ENCODE data around the gene COMMD1.
"Not testable (repeated sequence)": the region's sequence is repeated elsewhere in the genome, so short reads cannot be mapped to it uniquely, and the experiment has no call there.

The COMMD1 gene

GRCh38 chr2:62143696-62144095 is 238.2 kb downstream of the COMMD1 start:
- no peak for DNase-seq

DNA sequence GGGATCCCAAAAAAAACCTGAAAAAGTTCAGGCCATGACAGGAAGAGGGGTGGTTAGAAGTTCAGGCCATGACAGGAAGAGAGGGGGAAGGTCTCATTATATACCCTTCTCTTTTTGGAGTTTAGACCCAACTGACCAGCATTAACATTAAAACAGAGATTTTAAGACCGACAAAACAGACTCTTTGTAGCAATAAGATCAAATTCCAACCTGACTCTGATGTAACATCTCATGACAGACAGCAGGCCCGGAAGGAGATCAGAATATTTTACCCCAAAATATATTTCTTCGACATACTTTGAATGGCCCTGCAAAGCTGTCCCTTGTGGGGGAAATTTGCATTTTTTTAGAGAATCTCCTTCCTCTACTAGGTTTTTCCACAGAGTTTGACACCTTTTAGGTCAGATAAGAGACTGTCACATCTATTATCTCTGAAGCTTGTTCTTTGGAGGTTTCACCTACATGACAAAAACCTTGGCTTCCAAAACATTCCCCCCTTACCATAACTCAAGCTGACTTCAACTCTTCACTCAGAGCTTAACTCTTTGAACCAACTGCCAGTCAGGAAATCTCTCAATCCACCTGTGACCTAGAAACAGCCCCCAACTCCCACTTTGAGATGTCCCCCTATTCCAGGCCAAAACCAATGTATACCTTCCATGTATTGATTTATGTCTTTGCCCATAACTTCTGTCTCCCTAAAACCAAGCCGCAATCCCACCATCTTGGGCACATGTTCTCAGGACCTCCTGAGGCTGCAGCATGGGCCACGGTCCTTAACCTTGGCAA is 239.4 kb downstream of the COMMD1 start:
- no peak for DNase-seq

DNA sequence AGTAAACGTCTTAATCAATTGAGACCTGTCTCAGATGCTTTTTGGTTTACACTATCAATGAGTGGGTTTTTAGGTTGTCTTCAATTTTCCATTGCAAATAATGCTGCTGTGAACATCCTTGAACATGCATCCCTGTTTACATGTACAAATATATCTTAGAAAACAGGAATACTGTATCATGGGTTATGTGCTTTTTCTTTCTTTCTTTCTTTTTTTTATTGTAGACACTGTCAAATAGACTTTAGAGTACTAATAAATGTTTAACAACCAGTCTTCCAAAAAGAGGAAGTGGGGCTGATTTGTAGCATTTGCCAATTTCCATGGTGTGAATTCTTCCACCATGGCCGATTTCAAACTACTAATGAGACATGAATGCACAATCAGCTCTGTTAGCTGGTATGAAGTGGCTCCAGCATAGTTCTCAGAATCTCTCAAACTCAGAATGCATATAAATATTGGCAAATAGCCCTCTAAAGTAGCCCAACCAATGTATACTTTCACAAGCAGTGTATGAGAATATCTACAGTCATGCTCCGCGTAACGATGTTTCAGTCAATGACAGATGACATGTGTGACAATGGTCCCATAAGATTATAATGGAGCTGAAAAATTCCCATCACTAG is 240.1 kb downstream of the COMMD1 start:
- no peak for DNase-seq

DNA sequence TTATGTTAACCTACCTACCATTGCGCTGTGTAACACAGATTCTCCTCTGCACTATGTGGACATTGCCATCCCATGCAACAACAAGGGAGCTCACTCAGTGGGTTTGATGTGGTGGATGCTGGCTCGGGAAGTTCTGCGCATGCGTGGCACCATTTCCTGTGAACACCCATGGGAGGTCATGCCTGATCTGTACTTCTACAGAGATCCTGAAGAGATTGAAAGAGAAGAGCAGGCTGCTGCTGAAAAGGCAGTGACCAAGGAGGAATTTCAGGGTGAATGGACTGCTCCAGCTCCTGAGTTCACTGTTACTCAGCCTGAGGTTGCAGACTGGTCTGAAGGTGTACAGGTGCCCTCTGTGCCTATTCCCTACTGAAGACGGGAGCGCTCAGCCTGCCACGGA is 241.3 kb downstream of the COMMD1 start:
- not testable (repeated sequence) for DNase-seq

DNA sequence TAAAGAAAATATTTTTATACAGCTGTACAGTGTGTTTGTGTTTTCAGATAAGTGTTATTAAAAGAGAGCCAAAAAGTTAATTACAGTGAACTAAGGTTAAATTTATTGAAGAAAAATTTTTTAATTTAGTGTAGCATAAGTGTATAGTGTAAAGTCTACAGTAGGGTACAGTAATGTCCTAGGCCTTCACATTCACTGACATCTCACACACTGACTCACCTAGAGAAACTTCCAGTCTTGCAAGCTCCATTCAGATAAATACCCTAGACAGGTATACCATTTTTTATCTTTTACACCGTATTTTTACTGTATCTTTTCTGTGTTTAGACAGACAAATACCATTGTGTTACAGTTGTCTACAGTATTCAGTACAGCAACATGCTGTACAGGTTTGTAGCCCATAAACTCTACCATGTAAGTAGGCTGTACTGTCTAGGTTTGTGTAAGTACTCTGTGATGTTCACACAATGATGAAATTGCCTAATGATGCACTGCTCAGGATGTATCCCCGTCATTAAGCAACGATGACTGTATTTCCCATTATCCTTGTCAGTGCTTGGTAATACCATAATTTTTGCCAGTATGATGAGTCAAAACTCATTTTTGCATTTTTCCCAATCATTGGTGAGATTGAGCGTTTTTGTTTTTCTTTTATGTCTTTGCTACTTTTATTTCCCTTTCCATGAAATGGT is 242.3 kb downstream of the COMMD1 start:
- DNase-seq: no peak

DNA sequence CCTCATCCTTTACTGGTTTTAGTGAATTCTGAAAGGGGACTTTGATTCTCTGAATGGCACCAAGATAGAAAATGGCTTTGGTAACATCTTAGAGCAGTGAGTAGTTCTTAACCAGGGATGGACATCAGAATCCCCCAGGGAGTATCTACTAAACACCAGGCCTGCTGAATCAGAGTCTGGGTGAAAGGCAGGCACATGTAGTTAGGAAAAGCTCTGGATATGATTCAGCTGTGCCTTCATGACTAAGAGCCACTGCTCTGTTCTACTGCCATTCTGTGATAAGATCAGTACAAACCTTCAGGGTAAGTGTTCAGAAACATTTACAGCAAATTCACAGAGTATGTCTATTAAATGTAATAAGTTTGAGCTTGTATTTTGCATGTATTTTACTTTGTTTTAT is 244.2 kb downstream of the COMMD1 start:
- no peak for DNase-seq

- DNase-seq: no peak
Observed at GRCh38 chr2:62150597-62151305, 245.3 kb downstream of the COMMD1 start.

- DNase-seq: no peak
Observed at GRCh38 chr2:62151306-62151638, 245.8 kb downstream of the COMMD1 start.

GRCh38 chr2:62152000-62152399 is 246.5 kb downstream of the COMMD1 start:
- no peak for DNase-seq

- DNase-seq: no peak
Observed at GRCh38 chr2:62156861-62157496, 251.5 kb downstream of the COMMD1 start.

GRCh38 chr2:62158444-62159121 is 253.1 kb downstream of the COMMD1 start:
- DNase-seq: no peak

- not testable (repeated sequence) for DNase-seq
Observed at GRCh38 chr2:62160691-62161090, 255.2 kb downstream of the COMMD1 start.

GRCh38 chr2:62163106-62163831 is 257.8 kb downstream of the COMMD1 start:
- peak; percentile 75 for DNase-seq

DNA sequence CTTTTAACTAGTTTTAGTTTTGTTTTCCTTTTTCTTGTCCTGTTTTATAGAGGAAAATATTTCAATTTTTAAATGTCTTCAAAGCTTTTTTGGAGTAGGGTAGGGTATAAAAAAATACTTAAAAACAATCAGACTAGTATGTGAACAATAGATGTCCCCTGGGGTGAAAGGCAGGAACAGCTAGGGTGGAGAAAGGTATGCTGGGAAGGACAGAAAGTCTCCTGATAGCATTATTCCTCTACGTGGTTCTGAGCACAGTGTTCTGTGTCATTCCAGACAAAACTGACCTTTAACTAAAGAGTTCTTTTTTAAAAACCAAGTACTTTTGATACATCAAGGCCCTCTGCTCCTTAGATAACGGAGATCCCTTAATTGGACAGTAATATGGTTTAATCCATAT is 258.4 kb downstream of the COMMD1 start:
- no peak for DNase-seq

DNA sequence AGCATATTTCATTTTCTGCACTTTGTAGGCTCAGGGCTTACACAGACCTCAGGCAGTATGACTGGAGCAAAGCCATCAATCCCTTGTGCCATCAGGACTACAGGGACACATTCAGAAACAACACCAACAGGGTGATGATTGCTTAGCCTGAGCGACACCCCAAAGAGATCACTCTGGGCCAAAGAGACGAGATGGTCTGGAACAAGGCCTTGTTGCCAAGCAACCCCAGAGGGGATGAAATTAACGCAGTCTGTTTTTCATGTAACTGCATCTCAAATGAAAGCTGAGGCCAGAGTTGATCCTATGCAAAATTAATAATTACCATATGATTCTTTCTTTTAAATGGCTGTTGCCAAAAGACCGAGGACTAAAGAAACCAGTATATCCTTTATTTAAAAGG is 270.3 kb downstream of the COMMD1 start:
- DNase-seq: no peak

DNA sequence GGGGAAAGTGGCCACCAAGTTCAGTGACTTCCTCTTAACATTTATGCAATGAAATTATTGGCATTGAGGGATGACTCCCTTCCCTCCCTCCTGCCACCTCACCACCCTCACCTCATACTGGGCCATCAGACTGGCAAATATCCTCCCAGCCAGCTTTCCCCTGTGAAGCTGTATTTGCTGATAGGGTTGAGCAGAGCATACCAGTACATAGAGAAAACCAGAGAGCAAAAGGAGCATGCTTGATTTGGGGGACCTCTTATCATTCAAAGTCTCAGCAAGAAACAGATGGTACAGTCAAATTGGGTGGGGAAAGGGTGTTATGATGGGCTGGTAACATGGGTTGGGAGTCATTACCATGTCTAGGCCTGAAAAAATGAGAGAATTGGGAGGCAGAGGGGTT is 271.3 kb downstream of the COMMD1 start:
- DNase-seq: no peak

DNA sequence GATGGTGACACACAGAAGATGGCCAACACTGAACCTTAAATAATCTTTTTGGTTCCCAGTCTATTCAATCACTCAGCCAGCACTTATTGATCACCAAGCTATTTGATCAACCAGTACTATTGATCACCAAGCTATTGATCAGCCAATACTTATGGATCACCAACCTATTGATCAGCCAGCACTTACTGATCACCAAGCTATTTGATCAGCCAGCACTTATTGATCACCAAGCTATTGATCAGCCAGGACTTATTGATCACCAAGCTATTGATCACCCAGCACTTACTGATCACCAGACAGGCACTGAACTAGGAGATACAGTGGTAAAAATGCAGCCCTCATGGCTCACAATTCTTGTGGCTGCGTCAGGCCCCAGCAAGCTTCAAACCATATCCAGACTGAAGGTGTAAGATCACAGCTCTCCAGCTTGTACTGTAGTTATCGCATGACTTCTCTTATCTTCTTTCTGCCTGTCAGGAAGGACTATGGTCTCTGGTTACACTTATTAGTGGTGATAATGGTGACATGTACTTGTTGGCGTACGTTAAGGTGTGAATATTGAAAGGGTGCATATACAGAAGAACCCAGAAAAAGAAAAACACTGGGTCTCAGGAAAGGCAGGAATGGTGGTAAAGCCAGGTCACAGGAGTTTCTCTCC is 272.0 kb downstream of the COMMD1 start:
- no peak for DNase-seq

GRCh38 chr2:62178741-62179271 is 273.3 kb downstream of the COMMD1 start:
- no peak for DNase-seq

DNA sequence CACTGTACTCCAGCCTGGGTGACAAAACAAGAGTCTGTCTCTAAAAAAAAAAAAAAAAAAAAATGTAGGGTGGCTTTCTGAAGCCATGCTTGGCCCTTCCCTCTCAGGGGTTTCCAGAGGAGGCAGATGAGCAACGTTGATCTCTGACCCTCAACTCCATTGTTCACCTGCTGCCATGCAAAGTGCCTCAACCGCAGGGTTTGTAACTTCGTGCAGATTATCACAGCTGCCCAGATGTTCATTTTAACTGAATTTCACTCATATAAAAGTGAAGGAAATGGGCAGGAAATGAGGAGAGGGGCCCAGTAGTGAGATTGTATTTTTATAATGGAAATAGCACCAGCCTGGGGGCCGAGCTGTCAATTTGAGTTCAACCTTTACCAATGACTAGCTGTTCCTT is 275.5 kb downstream of the COMMD1 start:
- DNase-seq: no peak

DNA sequence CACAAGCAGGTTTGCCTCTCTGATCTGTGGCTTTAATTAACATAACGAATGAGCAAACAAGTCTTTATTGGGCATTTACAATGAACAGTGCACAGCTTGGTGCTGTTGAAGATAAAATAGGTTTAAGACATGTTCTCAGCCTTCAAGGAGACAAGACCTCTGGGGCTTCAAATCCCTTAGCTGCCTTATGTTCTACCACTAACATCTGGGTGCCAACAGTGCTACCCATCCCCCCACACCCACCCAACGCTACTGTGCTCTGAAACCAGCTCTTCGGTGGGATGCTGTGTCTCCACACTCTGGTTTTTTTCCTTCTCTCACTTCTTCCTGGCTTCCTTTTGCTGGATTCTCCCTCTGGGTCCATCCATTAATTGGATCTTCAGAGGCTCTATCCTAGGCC is 276.4 kb downstream of the COMMD1 start:
- DNase-seq: no peak
